Smooth muscle cell of the brain vasculature (primary cell): ENCODE measurements around the gene AFF3.
"Not testable (repeated sequence)": the region's sequence is repeated elsewhere in the genome, so short reads cannot be mapped to it uniquely, and the experiment has no call there.

Experiments used
- DNase-seq: peaks from one replicate; pipeline ENCODE4 v3.0.0-alpha.2; 2012; ENCODE audit warnings: low read depth, low spot score

AFF3 gene

GRCh38 chr2:100142393-100142792 is at the start of gene AFF3:
Gene AFF3 (minus strand): TSS chr2:100142590. CDS start chr2:100104454, 38,136 bp downstream.
- DNase-seq = no peak

- DNase-seq = no peak
Observed at GRCh38 chr2:100189387-100189786, 47.0 kb upstream of the AFF3 start.

- no peak for DNase-seq
Observed at GRCh38 chr2:100188326-100188725, 45.9 kb upstream of the AFF3 start.

- no peak for DNase-seq
Observed at GRCh38 chr2:100186126-100186525, 43.7 kb upstream of the AFF3 start.

- no peak for DNase-seq
Observed at GRCh38 chr2:100185516-100185915, 43.1 kb upstream of the AFF3 start.

- no peak for DNase-seq
Observed at GRCh38 chr2:100185105-100185504, 42.7 kb upstream of the AFF3 start.

- no peak for DNase-seq
Observed at GRCh38 chr2:100184055-100184737, 41.8 kb upstream of the AFF3 start.

- DNase-seq = no peak
Observed at GRCh38 chr2:100182494-100183361, 40.3 kb upstream of the AFF3 start.

- DNase-seq = no peak
Observed at GRCh38 chr2:100180503-100180902, 38.1 kb upstream of the AFF3 start.

GRCh38 chr2:100179806-100180205 is 37.4 kb upstream of the AFF3 start:
- no peak for DNase-seq

GRCh38 chr2:100178864-100179263 is 36.5 kb upstream of the AFF3 start:
- no peak for DNase-seq

- DNase-seq = no peak
Observed at GRCh38 chr2:100178085-100178788, 35.8 kb upstream of the AFF3 start.

GRCh38 chr2:100176925-100177324 is 34.5 kb upstream of the AFF3 start:
- no peak for DNase-seq

GRCh38 chr2:100174026-100174431 is 31.6 kb upstream of the AFF3 start:
- no peak for DNase-seq

GRCh38 chr2:100166701-100167100 is 24.3 kb upstream of the AFF3 start:
- DNase-seq = no peak

GRCh38 chr2:100163605-100164004 is 21.2 kb upstream of the AFF3 start:
- no peak for DNase-seq

GRCh38 chr2:100161945-100162620 is 19.7 kb upstream of the AFF3 start:
- no peak for DNase-seq

GRCh38 chr2:100160396-100160795 is 18.0 kb upstream of the AFF3 start:
- DNase-seq = no peak

GRCh38 chr2:100151832-100152231 is 9.4 kb upstream of the AFF3 start:
- DNase-seq = not testable (repeated sequence)

GRCh38 chr2:100151310-100151709 is 8.9 kb upstream of the AFF3 start:
- no peak for DNase-seq

GRCh38 chr2:100148883-100149282 is 6.5 kb upstream of the AFF3 start:
- DNase-seq = no peak

- DNase-seq = no peak
Observed at GRCh38 chr2:100146657-100146960, 4.2 kb upstream of the AFF3 start.
